GOT3 (cell line): ENCODE results near the gene SLC16A2.
"Not testable (repeated sequence)": the region's sequence is repeated elsewhere in the genome, so short reads cannot be mapped to it uniquely, and the experiment has no call there.

Source experiments
- DNase-seq: peaks from one replicate; lab custom pipeline; 2025; ENCODE audit warnings: mixed read lengths; lab: John Stamatoyannopoulos, UW

The SLC16A2 gene

DNA sequence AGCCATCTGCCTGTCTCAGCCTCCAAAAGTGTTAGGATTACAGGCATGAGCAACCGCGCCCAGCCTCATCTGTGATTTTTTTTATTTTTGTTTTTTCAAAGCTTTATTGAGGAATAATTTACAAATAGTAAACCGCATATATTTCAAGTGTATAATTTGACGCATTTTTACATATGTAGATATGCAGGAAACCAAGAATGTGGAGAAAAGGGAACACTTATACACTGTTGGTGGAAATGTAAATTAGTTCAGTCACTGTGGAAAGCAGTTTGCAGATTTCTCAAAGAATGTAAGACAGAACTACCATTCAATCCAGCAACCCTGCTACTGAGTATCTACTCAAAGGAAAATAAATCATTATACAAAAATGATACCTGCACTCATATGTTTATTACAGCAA, 85.9 kb downstream of the SLC16A2 start:
- DNase-seq = no peak

DNA sequence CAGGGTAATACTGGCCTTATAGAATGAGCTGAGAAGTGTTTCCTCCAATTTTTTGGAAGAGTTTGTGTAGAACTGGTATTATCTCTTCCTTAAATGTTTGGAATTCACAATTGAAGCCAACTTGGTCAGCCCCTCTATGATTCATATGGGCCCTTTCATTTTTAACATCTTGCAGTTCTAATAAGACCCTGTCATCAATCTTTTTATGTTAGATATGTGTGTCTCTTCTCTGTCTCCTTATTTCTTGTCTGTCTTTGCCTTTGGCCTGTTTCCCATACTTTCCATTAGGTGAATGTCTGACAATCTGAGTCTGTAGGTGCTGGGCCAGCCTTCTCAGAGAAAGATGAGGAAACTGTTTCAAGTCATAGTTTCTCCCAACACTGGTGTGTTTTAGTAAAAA, 88.7 kb downstream of the SLC16A2 start:
- no peak for DNase-seq

DNA sequence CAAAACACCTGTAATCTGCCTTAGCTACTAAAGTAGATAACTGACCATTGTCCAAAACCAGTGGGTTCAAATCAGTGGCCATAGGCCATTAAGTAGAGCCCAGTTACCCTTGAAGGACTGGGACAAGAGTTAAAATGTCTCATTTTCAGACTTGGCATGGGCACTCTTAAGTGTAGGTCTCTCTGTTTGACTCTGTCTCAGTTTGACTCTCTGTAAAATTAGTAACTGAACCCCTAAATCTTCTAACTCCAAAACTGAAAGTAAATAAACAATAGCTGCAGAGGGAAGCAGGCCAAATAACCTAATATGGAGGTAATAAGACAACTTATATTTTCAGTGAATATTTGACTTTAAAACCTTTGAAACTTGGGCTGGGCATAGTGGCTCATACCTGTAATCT, 89.1 kb downstream of the SLC16A2 start:
- DNase-seq = no peak

DNA sequence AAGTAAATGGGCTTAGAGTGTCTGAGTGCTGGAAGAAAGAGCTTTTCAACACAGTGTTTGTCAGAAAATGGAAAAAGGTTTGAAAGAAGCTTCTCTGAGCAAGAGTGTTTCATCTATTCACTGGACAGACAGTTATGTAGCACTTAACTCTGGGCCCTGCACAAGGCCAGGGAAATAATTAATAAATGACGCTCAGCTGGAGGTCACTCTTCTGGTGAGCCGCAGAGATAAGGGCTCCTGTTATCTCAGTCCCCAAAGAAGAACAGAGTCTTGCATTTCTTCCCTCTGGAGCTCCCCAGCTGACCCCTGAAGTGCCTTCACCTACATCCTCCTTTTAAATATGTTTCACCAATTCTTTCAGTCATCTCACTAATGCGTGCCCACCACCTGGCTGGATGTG, 90.4 kb downstream of the SLC16A2 start:
- DNase-seq = no peak

DNA sequence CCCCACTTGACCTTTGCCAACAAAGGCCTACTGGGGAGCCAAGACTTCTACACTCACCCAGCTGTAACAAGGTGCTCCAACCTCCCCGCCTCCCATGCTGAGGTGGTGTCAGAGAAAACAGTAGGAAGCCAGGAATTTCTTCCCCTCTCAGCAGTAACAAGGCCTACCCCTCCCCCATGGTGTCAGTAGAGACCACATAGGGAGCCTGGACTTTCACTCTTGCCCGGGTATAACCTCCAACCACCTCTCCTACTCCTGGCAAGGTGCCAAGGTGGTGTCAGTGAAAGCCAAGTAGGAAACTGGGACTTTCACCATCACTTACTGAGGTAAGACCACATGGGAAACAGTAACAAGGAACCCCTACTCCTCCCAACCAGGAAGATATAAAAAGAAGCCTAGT, 93.1 kb downstream of the SLC16A2 start:
- no peak for DNase-seq

DNA sequence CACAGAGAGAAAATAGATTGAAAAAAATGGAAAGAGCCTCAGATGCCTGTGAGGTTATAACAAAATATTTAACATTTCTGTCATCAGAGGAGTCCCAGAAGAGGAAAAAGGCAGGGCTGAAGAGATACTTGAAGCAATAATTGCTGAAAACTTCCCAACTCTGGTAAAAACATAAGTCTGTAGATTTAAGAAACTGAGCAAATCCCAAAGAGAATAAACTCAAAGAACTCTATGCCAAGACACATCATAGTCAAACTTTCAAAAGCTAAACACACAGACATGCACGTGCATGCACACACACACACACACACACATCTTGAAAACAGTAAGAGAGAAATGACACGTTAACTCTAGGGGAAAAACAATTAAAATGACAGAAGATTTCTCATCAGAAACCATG, 94.1 kb downstream of the SLC16A2 start:
- DNase-seq = no peak

DNA sequence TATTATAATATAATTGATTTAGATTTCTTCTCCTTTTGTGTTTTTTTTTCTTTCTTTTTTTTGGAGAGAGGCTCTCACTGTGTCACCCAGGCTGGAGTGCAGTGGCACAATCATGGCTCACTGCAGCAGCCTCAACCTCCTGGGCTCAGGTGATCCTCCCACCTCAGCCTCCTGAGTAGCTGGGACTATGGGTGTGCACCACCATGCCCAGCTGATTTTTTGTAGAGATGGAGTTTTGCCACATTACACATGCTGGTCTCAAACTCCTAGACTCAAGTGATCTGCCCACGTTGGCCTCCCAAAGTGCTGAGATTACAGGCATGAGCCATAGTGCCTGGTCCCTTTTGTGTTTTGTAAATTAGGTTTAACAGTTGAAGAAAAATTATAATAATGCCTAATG, 94.7 kb downstream of the SLC16A2 start:
- not testable (repeated sequence) for DNase-seq

DNA sequence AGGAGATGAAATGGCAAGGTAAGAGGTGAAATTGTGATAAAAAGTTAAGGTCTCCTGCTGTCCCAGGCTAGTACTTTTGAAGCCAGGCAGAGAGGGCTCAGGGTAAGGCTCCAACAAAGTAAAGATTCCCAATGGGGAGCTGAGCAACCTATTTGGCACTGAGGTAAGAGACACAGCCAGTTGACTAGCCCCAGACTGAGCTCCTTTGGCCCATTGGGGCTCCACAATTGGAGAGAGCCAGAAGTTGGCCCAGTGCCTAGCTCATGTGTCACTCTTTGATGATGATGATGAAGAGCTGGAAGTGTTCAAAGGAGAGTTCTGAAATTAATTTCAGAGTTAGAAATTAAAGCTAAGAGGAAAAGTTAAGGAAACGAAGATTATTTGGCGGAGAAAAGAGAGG, 98.6 kb downstream of the SLC16A2 start:
- DNase-seq = no peak

DNA sequence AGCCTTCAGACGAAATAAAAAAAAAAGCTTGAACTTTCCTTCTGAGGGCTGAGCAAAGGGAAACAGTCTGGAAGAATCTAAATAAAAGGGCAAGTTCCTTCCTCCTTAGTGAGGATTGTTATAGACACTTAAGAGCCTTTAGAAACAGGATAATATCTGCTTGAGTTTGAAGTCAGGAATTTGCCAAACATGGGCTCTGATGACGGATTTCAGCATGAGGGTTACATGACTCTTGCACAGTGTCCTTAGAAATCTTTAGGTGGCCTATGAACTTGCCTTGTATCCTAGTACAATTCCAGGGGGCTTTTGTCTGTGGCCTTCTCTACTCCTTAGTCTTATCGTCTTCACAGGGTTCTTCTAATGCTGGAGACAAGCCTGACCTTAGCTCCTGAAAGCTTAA, 99.0 kb downstream of the SLC16A2 start:
- DNase-seq = no peak

DNA sequence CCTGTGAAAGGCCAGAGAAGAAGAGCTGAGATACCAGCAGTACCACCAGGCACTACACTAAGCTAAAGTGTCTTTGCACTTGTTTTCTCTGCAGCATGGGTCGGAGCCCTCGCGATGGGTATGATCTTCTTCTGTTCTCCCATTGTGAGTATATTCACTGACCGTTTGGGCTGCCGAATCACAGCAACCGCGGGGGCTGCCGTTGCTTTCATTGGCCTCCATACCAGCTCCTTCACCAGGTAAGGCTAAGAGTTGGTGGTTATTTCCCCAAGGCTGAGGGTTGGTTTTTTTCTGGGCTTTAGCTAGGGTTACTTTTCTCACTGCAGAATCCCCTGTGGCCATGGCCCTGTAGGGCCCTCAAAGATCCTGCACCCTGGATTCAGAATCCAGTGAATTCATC, 99.6 kb downstream of the SLC16A2 start:
- DNase-seq = no peak

DNA sequence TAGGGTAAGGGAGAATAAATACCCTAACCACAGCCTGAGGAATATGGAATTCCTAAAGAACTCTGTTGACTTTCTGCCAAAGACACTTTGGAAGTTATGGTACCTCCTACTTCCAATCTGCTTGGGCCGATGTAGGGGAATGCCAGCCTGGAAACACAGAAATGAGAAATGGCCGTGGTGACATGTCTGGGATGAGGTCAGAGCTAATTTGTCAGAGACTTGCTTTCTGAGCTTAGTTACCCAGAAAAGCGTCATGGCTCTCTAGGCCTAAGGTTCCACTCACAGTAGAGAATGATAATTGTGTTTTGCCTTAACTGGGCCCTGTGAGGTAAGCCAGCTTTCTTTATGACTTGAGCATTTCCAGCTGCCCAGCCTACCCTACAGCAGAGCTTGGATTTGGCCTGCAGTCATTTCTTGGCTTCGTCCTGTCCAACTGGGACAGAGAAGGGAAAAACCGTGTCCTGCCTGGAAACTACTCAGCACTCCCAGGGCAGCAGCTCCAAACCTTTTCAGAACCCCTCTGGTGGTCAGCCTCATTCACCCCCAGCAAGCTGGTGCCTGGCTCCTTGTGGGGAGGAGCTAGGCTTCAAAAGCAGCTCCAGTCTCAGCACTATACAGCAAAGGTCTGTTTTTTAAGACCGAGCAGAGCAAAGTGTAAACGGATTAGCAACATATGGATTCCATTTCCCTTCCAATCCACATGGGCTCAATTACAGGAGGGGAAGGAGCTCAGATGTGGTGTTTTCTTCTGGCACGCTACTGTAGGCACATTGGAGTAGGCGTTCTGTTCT, 100.9 kb downstream of the SLC16A2 start:
- DNase-seq = no peak

DNA sequence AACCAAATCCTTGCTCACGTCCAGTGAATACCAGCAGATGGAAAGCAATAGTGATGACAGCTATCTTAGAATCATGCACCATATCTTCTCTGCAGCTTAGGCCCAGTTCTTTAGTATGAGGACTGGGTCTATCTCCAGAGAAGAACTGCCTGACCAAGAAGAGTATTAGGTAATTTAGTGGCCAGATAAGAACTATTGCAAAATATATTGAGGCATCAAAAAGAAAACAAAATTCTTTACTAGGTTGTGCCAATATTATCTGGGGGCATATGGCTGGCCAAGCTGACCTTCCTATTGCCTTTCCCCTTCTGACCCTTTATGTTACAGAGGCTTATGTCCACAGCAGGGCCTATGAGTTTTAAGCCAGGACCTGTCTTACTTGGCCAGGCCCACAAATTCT, 101.9 kb downstream of the SLC16A2 start:
- DNase-seq = no peak

DNA sequence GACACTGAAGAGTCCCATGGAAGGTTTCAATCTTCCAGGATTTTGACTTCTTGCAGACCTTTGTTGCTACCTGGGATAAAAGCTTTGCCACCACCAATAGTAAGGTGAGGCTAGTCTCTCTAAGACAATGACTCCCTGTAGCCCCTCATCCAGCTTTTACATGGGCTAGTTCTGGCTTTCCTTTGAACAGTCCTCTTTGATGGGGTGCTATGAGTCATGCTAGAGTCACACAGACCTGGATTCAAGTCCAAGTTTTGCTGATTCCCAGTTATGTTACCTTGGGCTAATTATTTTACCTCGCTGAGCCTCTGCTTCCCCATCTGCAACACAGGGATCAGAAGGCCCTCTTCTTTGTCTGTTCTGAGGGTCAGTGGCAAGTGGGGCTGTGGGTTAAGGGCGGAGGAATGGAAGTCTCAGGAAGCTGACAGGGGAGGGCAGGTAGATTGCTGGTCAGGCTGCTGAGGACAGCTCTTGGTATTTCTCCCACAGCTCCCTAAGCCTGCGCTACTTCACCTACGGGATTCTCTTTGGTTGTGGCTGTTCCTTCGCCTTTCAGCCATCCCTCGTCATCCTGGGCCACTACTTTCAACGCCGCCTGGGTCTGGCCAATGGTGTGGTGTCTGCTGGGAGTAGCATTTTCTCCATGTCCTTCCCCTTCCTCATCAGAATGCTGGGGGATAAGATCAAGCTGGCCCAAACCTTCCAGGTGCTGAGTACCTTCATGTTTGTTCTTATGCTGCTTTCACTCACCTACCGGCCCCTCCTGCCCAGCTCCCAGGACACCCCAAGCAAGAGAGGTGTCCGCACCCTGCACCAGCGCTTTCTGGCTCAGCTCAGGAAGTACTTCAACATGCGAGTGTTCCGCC, 102.8 kb downstream of the SLC16A2 start:
- DNase-seq = no peak

DNA sequence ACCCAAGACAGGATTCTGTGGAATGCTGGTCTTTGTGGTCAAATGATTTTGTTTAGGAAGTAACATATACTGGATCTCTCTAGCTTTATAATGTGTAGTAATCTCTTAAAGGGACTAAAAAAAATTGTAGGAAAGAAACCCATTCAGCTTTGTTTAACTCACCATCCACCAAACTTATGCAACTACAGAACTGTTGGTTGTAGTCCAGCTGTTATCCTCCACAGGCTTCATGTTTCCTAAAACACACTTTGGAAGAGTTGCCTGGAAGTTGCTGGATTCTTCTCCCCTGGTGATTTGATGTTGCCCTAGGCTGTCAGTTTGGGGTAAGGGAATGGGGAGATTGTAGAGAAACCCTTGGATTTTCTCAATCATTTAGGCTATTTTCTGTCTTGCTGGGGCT, 103.8 kb downstream of the SLC16A2 start:
- DNase-seq = no peak

DNA sequence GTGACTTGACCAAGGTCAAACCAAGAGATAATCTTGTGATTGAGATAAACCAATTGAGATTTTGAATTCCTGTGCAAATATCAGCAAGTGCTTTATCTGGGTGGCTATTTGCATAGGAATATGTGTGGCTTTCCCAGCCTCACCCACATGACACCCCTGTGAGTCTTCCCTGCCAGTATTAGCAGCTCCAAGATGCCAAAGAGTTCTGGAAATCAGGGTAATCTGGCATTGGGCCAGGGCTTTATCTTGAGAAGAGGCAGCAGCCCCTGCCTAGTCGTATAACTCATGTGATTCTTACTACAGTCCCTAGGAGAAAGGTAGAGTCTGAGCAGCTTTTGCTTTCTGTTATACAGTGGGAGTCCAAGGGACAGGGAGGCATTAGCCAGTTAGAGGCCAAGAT, 105.5 kb downstream of the SLC16A2 start:
- no peak for DNase-seq

DNA sequence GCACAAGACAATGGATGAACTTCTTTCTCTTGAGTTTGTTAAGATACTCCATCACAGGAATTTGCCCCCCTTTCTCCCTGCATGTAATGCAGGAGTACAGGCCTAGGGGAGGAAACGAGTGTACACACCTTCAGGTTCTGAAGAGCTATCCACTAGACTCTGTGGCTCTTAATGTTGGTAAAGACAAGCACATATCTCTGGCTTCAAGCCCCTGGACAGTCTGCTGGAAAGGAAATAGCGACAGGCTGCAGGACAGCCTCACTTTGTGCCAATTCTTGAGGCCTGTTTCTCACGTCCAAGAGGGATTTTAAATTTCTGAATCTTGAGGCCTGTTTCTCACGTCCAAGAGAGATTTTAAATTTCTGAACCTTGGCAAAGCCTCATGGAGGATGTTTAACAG, 106.1 kb downstream of the SLC16A2 start:
- DNase-seq = no peak

DNA sequence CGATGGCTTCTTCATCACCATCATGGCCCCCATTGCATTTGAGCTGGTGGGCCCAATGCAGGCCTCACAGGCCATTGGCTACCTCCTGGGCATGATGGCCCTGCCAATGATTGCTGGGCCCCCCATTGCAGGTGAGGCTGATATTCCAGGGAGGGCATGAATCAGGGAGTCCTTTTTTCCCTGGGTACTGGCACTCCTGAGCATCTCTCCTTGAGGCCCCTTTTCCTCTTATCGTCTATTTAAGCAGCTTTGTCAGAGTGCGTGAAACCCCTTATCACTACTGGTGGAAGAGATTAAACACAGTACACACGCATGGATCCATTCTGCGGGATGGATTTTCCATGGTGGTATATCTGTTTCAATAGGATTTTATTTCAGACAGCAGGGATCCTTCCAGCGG, 108.0 kb downstream of the SLC16A2 start:
- no peak for DNase-seq

DNA sequence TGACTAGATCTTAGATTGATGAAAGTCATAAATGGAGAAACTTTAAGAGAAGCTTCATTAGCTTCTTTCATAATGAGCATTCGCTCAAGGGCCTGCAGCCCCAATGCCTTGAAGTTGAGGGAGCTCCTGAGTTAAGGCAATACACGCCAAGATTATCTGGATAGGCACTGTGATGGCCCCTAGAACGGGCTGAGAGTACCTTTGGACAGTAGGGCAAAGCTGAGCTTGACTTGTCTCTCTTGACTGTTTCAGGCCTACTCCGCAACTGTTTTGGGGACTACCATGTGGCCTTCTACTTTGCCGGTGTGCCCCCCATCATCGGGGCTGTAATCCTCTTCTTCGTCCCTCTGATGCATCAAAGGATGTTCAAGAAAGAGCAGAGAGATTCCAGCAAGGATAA, 109.8 kb downstream of the SLC16A2 start:
- DNase-seq = no peak

DNA sequence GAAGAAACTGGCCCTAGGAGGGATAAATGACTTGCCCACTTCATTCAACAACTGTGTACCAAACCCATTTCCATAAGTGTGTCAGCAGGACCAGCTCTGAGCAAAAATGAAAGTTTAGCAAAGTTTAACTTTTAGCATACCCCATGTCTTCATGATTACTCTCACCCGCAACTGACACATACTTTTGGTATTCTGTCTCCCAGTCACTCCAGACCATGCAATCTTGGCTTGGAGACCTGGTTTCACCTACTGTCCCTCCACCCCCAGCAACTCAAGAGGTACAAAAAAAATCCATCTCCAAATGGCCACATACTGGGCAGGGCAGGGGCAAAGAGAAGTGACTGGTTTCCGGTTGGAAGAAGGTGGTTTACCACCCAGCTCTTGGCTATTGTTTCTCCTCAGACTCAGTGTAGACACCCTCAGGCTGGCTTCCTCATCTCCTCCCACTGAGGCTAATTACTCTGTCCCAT, 113.3 kb downstream of the SLC16A2 start:
- peak; percentile 4 for DNase-seq

DNA sequence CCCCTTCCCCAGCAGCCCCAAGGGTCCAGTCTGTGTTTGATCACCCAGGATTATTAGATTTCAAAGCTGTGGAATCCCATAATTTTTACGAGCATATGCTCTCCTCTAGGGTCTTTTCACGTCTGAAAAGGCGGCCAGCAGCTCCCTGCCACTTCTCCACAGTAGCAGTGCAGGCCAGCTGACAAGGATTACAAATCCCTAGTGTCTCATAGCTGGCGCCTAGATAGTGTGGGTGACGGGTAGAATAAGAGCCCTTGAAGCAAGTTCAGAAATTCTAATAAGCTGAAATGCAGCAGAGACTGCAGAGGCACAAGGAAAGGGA, 113.8 kb downstream of the SLC16A2 start:
- DNase-seq = no peak

DNA sequence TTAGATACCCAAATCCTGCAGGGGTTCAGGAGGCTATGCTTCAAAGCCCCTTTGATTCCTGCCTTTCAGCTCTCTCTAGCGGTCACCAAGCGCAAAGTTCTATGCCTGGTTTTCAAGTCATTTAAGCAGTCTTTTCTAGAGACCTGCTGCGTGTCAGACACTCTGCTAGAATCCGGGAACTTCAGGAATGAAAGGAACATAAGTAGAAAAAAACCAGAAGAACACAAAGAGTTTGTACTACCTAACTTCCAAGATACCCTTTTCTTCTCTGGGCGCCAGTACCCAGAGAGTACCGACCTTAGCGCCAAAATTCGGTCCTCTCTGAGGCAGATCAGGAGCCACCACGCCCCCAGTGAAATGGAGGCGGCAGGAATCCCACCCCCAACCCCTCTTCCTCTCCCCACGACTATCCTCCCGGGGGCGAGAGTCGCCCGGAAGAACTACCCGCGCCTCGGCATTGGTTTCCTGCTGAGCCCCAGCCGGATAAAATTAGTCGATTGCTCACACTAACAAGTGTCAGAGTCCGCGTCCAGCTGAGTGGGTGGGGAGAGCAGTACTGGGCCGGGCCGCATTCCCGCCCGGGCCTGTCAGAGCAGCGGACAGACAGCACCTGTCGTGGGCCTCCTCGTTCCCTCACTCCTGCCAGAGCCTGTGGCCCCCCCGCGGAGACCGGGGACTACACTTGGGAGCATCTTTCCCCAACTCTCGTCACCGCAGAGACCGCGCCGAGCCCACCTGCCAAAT, 114.3 kb downstream of the SLC16A2 start:
- no peak for DNase-seq

DNA sequence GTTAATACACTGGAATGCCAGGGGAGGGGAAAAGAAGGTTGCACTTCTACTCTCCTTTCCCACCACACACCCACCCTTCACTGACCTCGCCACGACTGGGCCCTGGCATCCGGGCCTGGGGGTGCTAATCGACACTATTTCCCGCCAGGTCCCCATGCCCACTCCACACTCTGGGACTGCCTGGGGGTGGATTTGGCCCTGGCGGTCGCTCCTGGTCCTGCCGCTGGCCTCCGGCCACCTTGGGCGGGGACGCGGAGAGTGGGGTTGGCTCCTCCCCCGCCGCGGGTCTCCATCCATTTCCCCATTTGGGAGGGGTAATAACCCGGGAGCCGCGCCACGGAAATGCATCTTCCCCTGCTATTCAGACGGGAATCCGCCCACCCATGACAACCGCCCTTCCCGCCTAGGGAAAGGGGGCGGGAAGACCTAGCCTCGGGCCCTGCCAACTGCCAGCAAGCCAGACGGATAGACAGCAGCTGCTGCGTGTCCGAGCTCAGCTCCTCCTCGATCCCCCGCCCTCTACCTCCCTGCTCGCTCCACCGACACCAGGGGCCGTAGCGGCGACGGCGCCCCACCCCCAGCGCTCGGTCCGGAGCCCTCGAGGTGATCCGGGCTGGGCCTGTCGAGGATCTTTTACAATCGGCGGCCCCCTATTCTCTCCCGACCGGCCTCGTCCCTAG, 115.0 kb downstream of the SLC16A2 start:
- DNase-seq = no peak
